K562 (cell line): ENCODE data around the gene CXCL6.

ENCODE experiments used
- ADNP ChIP-seq: fragments of 200-800 bp; sonication (Bioruptor generic); IDR thresholded peaks from 2 replicates; pipeline ENCODE4 v1.6.1; 2016; ENCODE audit warnings: missing genetic modification characterization, missing compliant biosample characterization
- CTCF ChIP-seq, 3 experiments: IDR thresholded peaks in 2 of 3; conservative IDR thresholded peaks in 1 of 3; 2 replicates each; pipeline ENCODE4 v1.5.1; 2011 to 2012; ENCODE audit warnings: low read length in 3 of 3, mild to moderate bottlenecking in 3 of 3, control low read depth in 2 of 3, improper control_type of control experiment in 1 of 3, inconsistent platforms in 1 of 3, low read depth in 1 of 3, mixed read lengths in 1 of 3, moderate library complexity in 1 of 3; ENCODE audit not compliant: insufficient read depth in 2 of 3
- KLF6 ChIP-seq: fragments of 250-450 bp; sonication (Bioruptor Pico); IDR thresholded peaks from 2 replicates; pipeline ENCODE4 v1.4.0; 2020; ENCODE audit warnings: mild to moderate bottlenecking, moderate library complexity, borderline replicate concordance
- POLR2A ChIP-seq: fragments of 450-650 bp; conservative IDR thresholded peaks from 2 replicates; pipeline ENCODE4 v1.6.1; 2016
- RAD51 ChIP-seq: fragments of 450-650 bp; IDR thresholded peaks from 2 replicates; pipeline ENCODE4 v1.7.1; 2016; ENCODE audit warnings: low read depth, mild to moderate bottlenecking, borderline replicate concordance
- RBBP5 ChIP-seq: fragments of 200-600 bp; sonication (generic); IDR thresholded peaks from 2 replicates; pipeline ENCODE4 v1.6.1; 2012; ENCODE audit warnings: borderline replicate concordance, mild to moderate bottlenecking, low read length, control low read depth, inconsistent platforms; ENCODE audit not compliant: insufficient read depth, poor library complexity, severe bottlenecking
- ZNF316 ChIP-seq: fragments of 450-650 bp; IDR thresholded peaks from 2 replicates; pipeline ENCODE4 v1.6.1; 2016

DNA sequence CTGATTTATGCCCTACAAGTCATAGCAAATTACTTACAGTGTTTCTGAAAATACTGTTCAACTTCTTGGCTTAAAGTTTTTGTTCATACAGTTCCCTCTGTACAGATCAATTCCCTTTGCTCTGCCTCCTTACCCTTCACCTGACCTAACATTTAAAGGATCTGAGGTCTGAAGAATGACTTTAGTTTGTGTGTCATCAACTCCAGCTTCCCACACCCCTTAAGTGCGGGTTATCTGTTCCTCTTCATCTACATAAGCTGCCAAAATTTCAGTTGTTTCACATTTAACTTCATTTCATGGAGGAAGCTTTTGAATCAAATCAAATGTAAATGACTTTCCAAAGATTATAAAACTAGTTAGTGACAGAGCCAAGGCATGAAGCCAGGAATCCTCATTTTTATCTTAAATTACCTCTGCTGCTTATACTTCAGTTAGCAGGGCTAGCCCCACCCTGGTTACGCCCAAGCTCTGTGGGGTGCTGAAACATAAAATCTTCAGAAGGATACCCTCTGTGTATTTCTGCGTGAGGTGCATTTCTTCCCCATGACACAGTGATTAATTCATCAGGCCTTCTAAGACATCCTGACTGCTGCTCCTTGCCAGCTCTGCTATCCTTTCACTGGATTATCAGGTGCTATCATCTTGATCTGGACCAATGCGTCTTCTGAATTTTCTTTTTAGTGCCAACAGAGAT, 49.2 kb downstream of the CXCL6 start:
- no peak for TF ChIP-seq CTCF (IDR thresholded peaks at IDR 0.05 in 2 of 3, conservative IDR thresholded peaks at IDR 0.05 in 1 of 3; ENCODE audit: insufficient read depth in 2 of 3, low read depth in 1 of 3, low read length in 3 of 3)
- no peak for TF ChIP-seq RAD51
- TF ChIP-seq ADNP (tag), result no peak
- no peak for TF ChIP-seq KLF6
- no peak for TF ChIP-seq POLR2A
- no peak for TF ChIP-seq ZNF316
- no peak for TF ChIP-seq RBBP5
